Measurements from ENCODE around the gene SYT9.
A peak's percentile ranks its signal among the peaks of the same experiment; 100 is the strongest.

Gene SYT9

GRCh38 chr11:7251836-7252682, at the start of gene SYT9:
SYT9 (plus strand) TSS chr11:7251904; CDS start chr11:7252187, 283 bp downstream.
- Mint-ChIP-seq H3K27me3 (peaks cover 31% of the 10 kb centered on the region), H3K9me3 (peaks cover 11% of the 10 kb centered on the region), H3K36me3 (no peaks in the 10 kb centered on the region), H3K27ac (no peak within 1 kb of the TSS), H3K4me3 (peak within 1 kb of the TSS; percentile 26), H3K4me1 (peaks cover 3% of the 10 kb centered on the region)

- peaks cover 14% of the 10 kb centered on the region for H3K27me3 Mint-ChIP-seq
- H3K4me1 Mint-ChIP-seq, result no peaks in the 10 kb centered on the region
- H3K27ac Mint-ChIP-seq, result no peak overlapping the region
- no peaks in the 10 kb centered on the region for H3K9me3 Mint-ChIP-seq
- H3K4me3 Mint-ChIP-seq, result no peak overlapping the region
- no peaks in the 10 kb centered on the region for H3K36me3 Mint-ChIP-seq
These were observed 49.3 kb upstream of the SYT9 start for GRCh38 chr11:7202412-7202811.

GRCh38 chr11:7204778-7205177, 46.9 kb upstream of the SYT9 start:
- H3K4me3 Mint-ChIP-seq, result no peak overlapping the region
- H3K4me1 Mint-ChIP-seq, result no peaks in the 10 kb centered on the region
- H3K36me3 Mint-ChIP-seq, result no peaks in the 10 kb centered on the region
- peaks cover 14% of the 10 kb centered on the region for H3K27me3 Mint-ChIP-seq
- no peak overlapping the region for H3K27ac Mint-ChIP-seq
- H3K9me3 Mint-ChIP-seq, result no peaks in the 10 kb centered on the region

GRCh38 chr11:7208391-7208790, 43.3 kb upstream of the SYT9 start:
- Mint-ChIP-seq H3K36me3 (no peaks in the 10 kb centered on the region), H3K4me3 (no peak overlapping the region), H3K4me1 (no peaks in the 10 kb centered on the region), H3K9me3 (no peaks in the 10 kb centered on the region), H3K27ac (no peak overlapping the region), H3K27me3 (peaks cover 16% of the 10 kb centered on the region)

GRCh38 chr11:7219491-7219890, 32.2 kb upstream of the SYT9 start:
- peaks cover 20% of the 10 kb centered on the region for H3K27me3 Mint-ChIP-seq
- no peak overlapping the region for H3K27ac Mint-ChIP-seq
- H3K36me3 Mint-ChIP-seq, result no peaks in the 10 kb centered on the region
- H3K4me1 Mint-ChIP-seq, result no peaks in the 10 kb centered on the region
- no peak overlapping the region for H3K4me3 Mint-ChIP-seq
- no peaks in the 10 kb centered on the region for H3K9me3 Mint-ChIP-seq

GRCh38 chr11:7220636-7221035, 31.1 kb upstream of the SYT9 start:
- no peaks in the 10 kb centered on the region for H3K36me3 Mint-ChIP-seq
- H3K4me1 Mint-ChIP-seq, result no peaks in the 10 kb centered on the region
- no peaks in the 10 kb centered on the region for H3K9me3 Mint-ChIP-seq
- no peak overlapping the region for H3K27ac Mint-ChIP-seq
- H3K27me3 Mint-ChIP-seq, result peaks cover 20% of the 10 kb centered on the region
- H3K4me3 Mint-ChIP-seq, result no peak overlapping the region

GRCh38 chr11:7222619-7223018, 29.1 kb upstream of the SYT9 start:
- Mint-ChIP-seq H3K27me3 (peaks cover 20% of the 10 kb centered on the region), H3K9me3 (no peaks in the 10 kb centered on the region), H3K36me3 (no peaks in the 10 kb centered on the region), H3K27ac (no peak overlapping the region), H3K4me1 (no peaks in the 10 kb centered on the region), H3K4me3 (no peak overlapping the region)

GRCh38 chr11:7239877-7240276, 11.8 kb upstream of the SYT9 start:
- Mint-ChIP-seq H3K9me3 (no peaks in the 10 kb centered on the region), H3K27me3 (peaks cover 16% of the 10 kb centered on the region), H3K4me1 (no peaks in the 10 kb centered on the region), H3K27ac (no peak overlapping the region), H3K36me3 (no peaks in the 10 kb centered on the region), H3K4me3 (no peak overlapping the region)

GRCh38 chr11:7245341-7245740, 6.4 kb upstream of the SYT9 start:
- Mint-ChIP-seq H3K9me3 (peaks cover 11% of the 10 kb centered on the region), H3K27ac (no peak overlapping the region), H3K36me3 (no peaks in the 10 kb centered on the region), H3K4me1 (no peaks in the 10 kb centered on the region), H3K27me3 (peaks cover 11% of the 10 kb centered on the region), H3K4me3 (no peak overlapping the region)

- Mint-ChIP-seq H3K36me3 (no peaks in the 10 kb centered on the region), H3K27ac (no peak overlapping the region), H3K4me1 (no peaks in the 10 kb centered on the region), H3K4me3 (no peak overlapping the region), H3K9me3 (peaks cover 11% of the 10 kb centered on the region), H3K27me3 (peaks cover 14% of the 10 kb centered on the region)
These were observed 5.5 kb upstream of the SYT9 start for GRCh38 chr11:7246179-7246578.

- H3K4me1 Mint-ChIP-seq, result peaks cover 3% of the 10 kb centered on the region
- no peak overlapping the region for H3K4me3 Mint-ChIP-seq
- H3K9me3 Mint-ChIP-seq, result peaks cover 11% of the 10 kb centered on the region
- peaks cover 28% of the 10 kb centered on the region for H3K27me3 Mint-ChIP-seq
- H3K36me3 Mint-ChIP-seq, result no peaks in the 10 kb centered on the region
- H3K27ac Mint-ChIP-seq, result no peak overlapping the region
These were observed 1.5 kb upstream of the SYT9 start for GRCh38 chr11:7250166-7250565.

GRCh38 chr11:7251487-7251835, 243 bp upstream of the SYT9 start:
- no peaks in the 10 kb centered on the region for H3K36me3 Mint-ChIP-seq
- H3K9me3 Mint-ChIP-seq, result peaks cover 11% of the 10 kb centered on the region
- H3K4me3 Mint-ChIP-seq, result no peak overlapping the region
- no peak overlapping the region for H3K27ac Mint-ChIP-seq
- H3K4me1 Mint-ChIP-seq, result peaks cover 3% of the 10 kb centered on the region
- H3K27me3 Mint-ChIP-seq, result peaks cover 31% of the 10 kb centered on the region

GRCh38 chr11:7252683-7253213, 1.0 kb downstream of the SYT9 start:
- Mint-ChIP-seq H3K27me3 (peaks cover 31% of the 10 kb centered on the region), H3K27ac (no peak overlapping the region), H3K9me3 (peaks cover 10% of the 10 kb centered on the region), H3K36me3 (no peaks in the 10 kb centered on the region), H3K4me1 (peaks cover 3% of the 10 kb centered on the region), H3K4me3 (peak overlapping the region; percentile 26)

GRCh38 chr11:7253800-7254199, 2.1 kb downstream of the SYT9 start:
- H3K4me3 Mint-ChIP-seq, result no peak overlapping the region
- H3K27ac Mint-ChIP-seq, result no peak overlapping the region
- no peaks in the 10 kb centered on the region for H3K36me3 Mint-ChIP-seq
- H3K27me3 Mint-ChIP-seq, result peaks cover 31% of the 10 kb centered on the region
- H3K4me1 Mint-ChIP-seq, result peaks cover 3% of the 10 kb centered on the region
- peaks cover 5% of the 10 kb centered on the region for H3K9me3 Mint-ChIP-seq

- H3K36me3 Mint-ChIP-seq, result no peaks in the 10 kb centered on the region
- H3K4me1 Mint-ChIP-seq, result peaks cover 3% of the 10 kb centered on the region
- H3K27me3 Mint-ChIP-seq, result peaks cover 27% of the 10 kb centered on the region
- H3K4me3 Mint-ChIP-seq, result no peak overlapping the region
- peaks cover 3% of the 10 kb centered on the region for H3K9me3 Mint-ChIP-seq
- H3K27ac Mint-ChIP-seq, result no peak overlapping the region
These were observed 3.1 kb downstream of the SYT9 start for GRCh38 chr11:7254731-7255291.

GRCh38 chr11:7256943-7257342, 5.2 kb downstream of the SYT9 start:
- no peaks in the 10 kb centered on the region for H3K36me3 Mint-ChIP-seq
- peaks cover 3% of the 10 kb centered on the region for H3K4me1 Mint-ChIP-seq
- H3K4me3 Mint-ChIP-seq, result no peak overlapping the region
- no peak overlapping the region for H3K27ac Mint-ChIP-seq
- peaks cover 23% of the 10 kb centered on the region for H3K27me3 Mint-ChIP-seq
- no peaks in the 10 kb centered on the region for H3K9me3 Mint-ChIP-seq

Data from activated naive CD4-positive, alpha-beta T cell treated with anti-CD3 and anti-CD28 coated beads, Interleukin-2, amount 50 U/mL, for 24 hours (primary cell).